Ascending aorta (tissue), 2 donors: Measurements from ENCODE around the gene OR10H1. TPM values are rescaled to one million over a fixed set of nuclear protein-coding genes. Genes with fewer than 3 reads are reported as not detected.
A peak's percentile ranks its signal among the peaks of the same experiment; 100 is the strongest.
"Not testable (repeated sequence)": the region's sequence is repeated elsewhere in the genome, so short reads cannot be mapped to it uniquely, and the experiment has no call there.

Source experiments
- DNase-seq, 2 donors: peaks; one replicate each; pipeline ENCODE4 v3.0.0-alpha.2; 2019; ENCODE audit warnings: low spot score in 2 of 2
- H3K27ac ChIP-seq, 2 donors: fragments of 200-600 bp; sonication (generic); one replicate each; pipeline ENCODE4 v1.5.1; 2016 to 2017; ENCODE audit warnings: mild to moderate bottlenecking in 1 of 2
- H3K27me3 ChIP-seq: fragments of 200-600 bp; sonication (generic); one replicate; pipeline ENCODE4 v1.5.1; 2017
- H3K36me3 ChIP-seq, 2 donors: fragments of 200-600 bp; sonication (generic); one replicate each; pipeline ENCODE4 v1.5.1; 2016
- H3K4me1 ChIP-seq, 2 donors: fragments of 200-600 bp; sonication (generic); one replicate each; pipeline ENCODE4 v1.5.1; 2016 to 2017; ENCODE audit warnings: mild to moderate bottlenecking in 1 of 2
- H3K4me3 ChIP-seq, 2 donors: fragments of 200-600 bp; sonication (generic); one replicate each; pipeline ENCODE4 v1.5.1; 2016 to 2017; ENCODE audit warnings: mild to moderate bottlenecking in 1 of 2
- H3K9me3 ChIP-seq, 2 donors: fragments of 200-600 bp; sonication (generic); one replicate each; pipeline ENCODE4 v1.5.1; 2016
- intact Hi-C: fragments of 100-400 bp; cut with DNase I; formaldehyde crosslinking; loops from one replicate; pipeline ENCODE4 v1.15.1; 2023
- total RNA-seq: library from RNA; depleted of rRNA; stranded (reverse); fragments of >200 nt; gene quantifications from one replicate; pipeline ENCODE4 v1.1.0, GENCODE V29; 2016
- TF ChIP-seq, protein P1 (sequence below), 3 experiments: fragments of 200-600 bp in 2 of 3; fragments of 450-650 bp in 1 of 3; sonication (generic) in 2 of 3; IDR thresholded peaks; one replicate each; pipeline ENCODE4 v1.5.1; 2016 to 2019; ENCODE audit warnings: antibody characterized with exemption in 3 of 3, mild to moderate bottlenecking in 1 of 3, moderate library complexity in 1 of 3

The OR10H1 gene
- total RNA-seq, 1 donor from 2014 or later = not detected

DNA sequence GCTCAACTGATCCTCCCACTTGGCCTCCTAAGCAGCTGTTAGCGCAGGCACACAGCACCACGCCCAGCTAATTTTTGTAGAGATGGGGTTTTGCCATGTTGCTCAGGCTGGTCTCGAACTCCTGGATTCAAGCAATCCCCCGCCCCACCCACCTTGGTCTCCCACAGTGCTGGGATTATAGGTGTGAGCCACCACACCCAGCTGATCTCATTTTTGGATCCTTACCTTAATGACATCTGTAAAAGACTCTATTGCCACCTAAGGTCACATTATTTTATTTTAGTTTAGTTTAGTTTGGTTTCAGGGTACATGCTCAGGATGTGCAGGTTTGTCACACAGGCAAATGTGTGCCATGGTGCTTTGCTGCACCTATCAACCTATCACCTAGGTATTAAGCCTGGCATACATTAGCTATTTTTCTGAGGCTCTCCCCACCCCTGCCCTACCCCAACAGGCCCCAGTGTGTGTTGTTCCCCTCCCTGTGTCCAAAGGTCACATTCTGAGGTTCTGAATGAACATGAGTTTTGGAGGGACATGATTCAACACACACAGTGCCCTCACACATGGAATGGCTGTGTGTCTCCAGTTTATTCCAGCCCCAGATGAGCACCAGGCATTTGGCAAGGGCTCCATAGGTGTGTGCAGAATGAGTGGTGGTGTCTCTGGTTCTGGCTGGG is 26.7 kb downstream of the OR10H1 start:
- no peak overlapping the region for H3K4me3 ChIP-seq
- no peaks in the 10 kb centered on the region for H3K27me3 ChIP-seq
- H3K9me3 ChIP-seq = no peaks in the 10 kb centered on the region
- TF ChIP-seq, protein P1, sequence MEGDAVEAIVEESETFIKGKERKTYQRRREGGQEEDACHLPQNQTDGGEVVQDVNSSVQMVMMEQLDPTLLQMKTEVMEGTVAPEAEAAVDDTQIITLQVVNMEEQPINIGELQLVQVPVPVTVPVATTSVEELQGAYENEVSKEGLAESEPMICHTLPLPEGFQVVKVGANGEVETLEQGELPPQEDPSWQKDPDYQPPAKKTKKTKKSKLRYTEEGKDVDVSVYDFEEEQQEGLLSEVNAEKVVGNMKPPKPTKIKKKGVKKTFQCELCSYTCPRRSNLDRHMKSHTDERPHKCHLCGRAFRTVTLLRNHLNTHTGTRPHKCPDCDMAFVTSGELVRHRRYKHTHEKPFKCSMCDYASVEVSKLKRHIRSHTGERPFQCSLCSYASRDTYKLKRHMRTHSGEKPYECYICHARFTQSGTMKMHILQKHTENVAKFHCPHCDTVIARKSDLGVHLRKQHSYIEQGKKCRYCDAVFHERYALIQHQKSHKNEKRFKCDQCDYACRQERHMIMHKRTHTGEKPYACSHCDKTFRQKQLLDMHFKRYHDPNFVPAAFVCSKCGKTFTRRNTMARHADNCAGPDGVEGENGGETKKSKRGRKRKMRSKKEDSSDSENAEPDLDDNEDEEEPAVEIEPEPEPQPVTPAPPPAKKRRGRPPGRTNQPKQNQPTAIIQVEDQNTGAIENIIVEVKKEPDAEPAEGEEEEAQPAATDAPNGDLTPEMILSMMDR (IDR thresholded peaks at IDR 0.05) = no peak
- intact Hi-C loops = no loop called here
- no peaks in the 10 kb centered on the region for H3K36me3 ChIP-seq
- H3K4me1 ChIP-seq = no peaks in the 10 kb centered on the region
- no peak overlapping the region for H3K27ac ChIP-seq
- no peak for DNase-seq

DNA sequence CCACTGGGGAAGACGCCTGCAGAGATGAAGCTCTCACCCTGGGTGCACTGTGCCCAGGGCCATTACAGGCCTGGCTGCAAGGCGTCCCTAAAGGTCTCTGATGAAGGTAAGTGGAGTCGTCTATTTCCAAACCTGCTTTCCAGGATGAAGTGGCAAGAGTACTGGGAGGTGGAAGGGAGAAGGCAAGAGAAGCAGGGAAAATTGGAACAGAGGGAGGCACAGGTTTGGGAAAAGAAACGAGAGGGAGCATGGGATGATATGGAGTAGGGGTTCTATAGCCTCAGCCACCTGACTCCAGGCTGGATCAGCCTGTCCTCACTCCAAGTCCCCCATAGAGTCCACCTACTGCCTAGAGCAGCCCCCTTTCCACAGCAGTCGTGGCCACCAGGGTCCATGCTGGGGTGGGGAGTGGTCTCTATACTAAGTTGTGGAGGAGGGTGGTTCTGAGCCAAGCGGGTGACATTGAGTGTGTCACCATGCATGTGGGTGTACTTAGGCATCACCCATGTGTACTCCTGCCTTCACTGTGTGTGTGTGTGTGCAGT is 27.8 kb downstream of the OR10H1 start, which contains the start of gene OR10H5:
TSS of gene OR10H5 (plus strand) at position 51 of the 545 bp plus-strand sequence. CDS start 6,388 bp downstream, outside the sequence.
- TF ChIP-seq, protein P1 (IDR thresholded peaks at IDR 0.05) = no peak
- no peaks in the 10 kb centered on the region for H3K36me3 ChIP-seq
- H3K9me3 ChIP-seq = no peaks in the 10 kb centered on the region
- no peaks in the 10 kb centered on the region for H3K4me1 ChIP-seq
- no peak within 1 kb of the TSS for H3K27ac ChIP-seq
- no peak within 1 kb of the TSS for H3K4me3 ChIP-seq
- DNase-seq = no peak
- intact Hi-C loops = no loop called here
- H3K27me3 ChIP-seq = no peaks in the 10 kb centered on the region

DNA sequence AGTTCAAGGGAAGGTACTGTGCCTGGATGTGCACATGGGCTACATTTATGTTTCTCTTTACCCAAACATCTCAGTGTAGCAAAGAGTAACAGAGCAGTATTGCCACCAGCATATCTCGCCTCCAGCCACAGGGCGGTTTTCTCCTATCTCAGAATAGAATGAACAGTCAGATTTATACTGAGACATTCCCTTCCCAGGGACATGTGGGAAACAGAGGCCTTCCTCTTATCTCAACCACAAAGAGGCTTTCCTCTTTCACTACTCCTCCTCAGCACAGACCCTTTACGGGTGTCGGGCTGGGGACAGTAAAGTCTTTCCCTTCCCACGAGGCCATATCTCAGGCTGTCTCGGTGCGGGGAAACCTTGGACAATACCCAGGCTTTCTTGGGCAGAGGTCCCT is 32.6 kb downstream of the OR10H1 start:
- H3K9me3 ChIP-seq, H3K27me3 ChIP-seq, intact Hi-C loops, DNase-seq, H3K27ac ChIP-seq, H3K36me3 ChIP-seq, H3K4me3 ChIP-seq: not testable (repeated sequence)
- peaks cover 5 to 11% of the 10 kb centered on the region in 2 donors for H3K4me1 ChIP-seq

DNA sequence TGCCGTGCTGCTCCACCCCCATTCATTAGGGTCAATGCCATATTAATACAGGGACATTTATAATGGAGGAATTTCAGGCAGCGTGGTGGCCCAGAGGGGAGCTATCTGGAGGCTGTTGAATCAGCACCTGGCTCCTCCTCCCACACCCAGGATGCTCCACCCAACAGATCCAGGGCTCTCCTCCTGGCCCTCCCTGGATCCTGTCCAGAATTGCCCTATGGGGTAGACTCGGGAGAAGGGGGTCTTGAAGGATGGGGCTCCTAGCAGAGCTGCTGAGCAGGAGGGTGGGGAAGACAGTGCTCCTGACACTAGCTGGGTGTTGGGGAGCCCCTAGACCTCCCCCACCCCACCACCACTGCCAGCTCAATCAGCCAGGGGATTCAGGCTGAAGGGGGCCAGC is 33.3 kb downstream of the OR10H1 start:
- no peak for DNase-seq
- TF ChIP-seq, protein P1 (IDR thresholded peaks at IDR 0.05) = no peak

DNA sequence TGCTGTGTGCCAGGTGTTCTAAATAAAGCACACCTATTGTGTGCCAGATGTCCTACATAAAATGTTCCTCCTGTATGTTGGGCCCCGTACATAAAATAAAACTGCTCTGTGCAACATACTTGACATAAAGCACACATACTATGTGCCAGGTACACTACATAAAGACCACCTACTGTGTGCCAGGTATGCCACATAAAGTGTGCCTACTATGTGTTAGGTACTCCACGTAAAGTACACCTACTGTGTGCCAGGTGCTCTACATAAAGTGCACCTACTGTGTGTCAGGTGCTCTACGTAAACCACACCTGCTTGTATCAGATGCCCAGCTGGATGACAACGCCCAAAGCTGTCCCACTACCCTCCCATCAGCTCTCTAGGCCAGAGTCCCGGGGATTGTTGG is 33.8 kb downstream of the OR10H1 start:
- TF ChIP-seq, protein P1 (IDR thresholded peaks at IDR 0.05) = no peak

More for the DNA sequence above, 33.3 kb downstream of the OR10H1 start:
- no peaks in the 10 kb centered on the region for H3K9me3 ChIP-seq
- no peak overlapping the region for H3K4me3 ChIP-seq
- H3K27me3 ChIP-seq = no peaks in the 10 kb centered on the region
- no peaks in the 10 kb centered on the region for H3K36me3 ChIP-seq
- intact Hi-C loops = no loop called here
- no peak overlapping the region for H3K27ac ChIP-seq
- H3K4me1 ChIP-seq = peaks cover 5 to 11% of the 10 kb centered on the region in 2 donors

DNA sequence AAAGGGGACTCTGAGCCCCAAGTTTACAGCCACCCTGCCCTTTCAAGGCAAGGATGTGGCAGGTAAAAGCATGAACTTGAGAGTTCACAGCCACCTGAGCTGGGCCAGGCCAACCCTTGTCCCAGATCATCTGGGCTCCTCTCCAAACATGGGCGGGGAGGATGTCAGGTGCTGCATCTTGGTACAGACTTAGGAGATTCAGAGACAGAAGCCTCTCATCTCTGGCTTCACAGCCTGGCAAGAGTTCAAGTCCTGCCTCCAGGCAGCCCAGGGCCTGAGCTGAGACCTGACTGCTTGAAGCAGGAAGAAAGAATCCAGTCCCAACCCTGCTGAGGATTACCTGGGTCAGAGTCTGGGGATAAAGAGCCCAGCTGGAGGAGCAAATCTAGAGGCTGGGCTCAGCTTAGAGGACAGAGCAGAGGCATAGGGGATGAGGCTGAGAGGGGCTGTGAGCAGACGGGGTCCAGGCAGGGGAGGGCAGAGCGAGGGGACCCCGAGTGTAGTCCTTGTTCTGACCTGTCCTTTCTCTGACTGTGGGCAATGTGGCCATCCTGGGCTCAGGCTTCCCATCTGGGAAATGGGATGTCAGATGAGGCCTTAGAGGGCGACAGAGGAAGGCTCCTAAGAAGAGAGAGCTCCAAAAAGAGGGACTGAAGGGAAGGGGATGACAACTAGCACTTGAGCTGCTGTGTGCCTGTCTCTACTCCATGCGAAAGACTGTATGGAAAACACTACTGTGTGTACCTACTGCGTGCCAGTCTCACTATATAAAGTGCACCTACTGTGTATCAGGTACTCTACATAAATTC is 34.6 kb downstream of the OR10H1 start:
- Histone ChIP-seq H3K27me3 (no peaks in the 10 kb centered on the region), H3K4me3 (no peak overlapping the region), H3K9me3 (no peaks in the 10 kb centered on the region), H3K4me1 (peaks cover 5 to 11% of the 10 kb centered on the region in 2 donors), H3K36me3 (no peaks in the 10 kb centered on the region), H3K27ac (peak overlapping the region; percentile 84 to 85)
- TF ChIP-seq, protein P1 (IDR thresholded peaks at IDR 0.05) = no peak
- DNase-seq = no peak
- intact Hi-C loops = loop anchor here (1.0 kb wide), 1 partner anchor 55 kb away; no protein-coding TSS in a partner anchor

More for the DNA sequence above, 33.8 kb downstream of the OR10H1 start:
- Histone ChIP-seq H3K4me3 (no peak overlapping the region), H3K4me1 (peaks cover 5 to 11% of the 10 kb centered on the region in 2 donors), H3K27me3 (no peaks in the 10 kb centered on the region), H3K36me3 (no peaks in the 10 kb centered on the region), H3K27ac (no peak overlapping the region), H3K9me3 (no peaks in the 10 kb centered on the region)
- no peak for DNase-seq
- intact Hi-C loops = no loop called here
